NCI-H2171 treated with DMSO at 0.1 percent for 48 hours (cell line): Measurements from ENCODE around the gene CFAP91.

Experiments
- DNase-seq: peaks from one replicate; lab custom pipeline; 2025; lab: John Stamatoyannopoulos, UW

The CFAP91 gene

DNA sequence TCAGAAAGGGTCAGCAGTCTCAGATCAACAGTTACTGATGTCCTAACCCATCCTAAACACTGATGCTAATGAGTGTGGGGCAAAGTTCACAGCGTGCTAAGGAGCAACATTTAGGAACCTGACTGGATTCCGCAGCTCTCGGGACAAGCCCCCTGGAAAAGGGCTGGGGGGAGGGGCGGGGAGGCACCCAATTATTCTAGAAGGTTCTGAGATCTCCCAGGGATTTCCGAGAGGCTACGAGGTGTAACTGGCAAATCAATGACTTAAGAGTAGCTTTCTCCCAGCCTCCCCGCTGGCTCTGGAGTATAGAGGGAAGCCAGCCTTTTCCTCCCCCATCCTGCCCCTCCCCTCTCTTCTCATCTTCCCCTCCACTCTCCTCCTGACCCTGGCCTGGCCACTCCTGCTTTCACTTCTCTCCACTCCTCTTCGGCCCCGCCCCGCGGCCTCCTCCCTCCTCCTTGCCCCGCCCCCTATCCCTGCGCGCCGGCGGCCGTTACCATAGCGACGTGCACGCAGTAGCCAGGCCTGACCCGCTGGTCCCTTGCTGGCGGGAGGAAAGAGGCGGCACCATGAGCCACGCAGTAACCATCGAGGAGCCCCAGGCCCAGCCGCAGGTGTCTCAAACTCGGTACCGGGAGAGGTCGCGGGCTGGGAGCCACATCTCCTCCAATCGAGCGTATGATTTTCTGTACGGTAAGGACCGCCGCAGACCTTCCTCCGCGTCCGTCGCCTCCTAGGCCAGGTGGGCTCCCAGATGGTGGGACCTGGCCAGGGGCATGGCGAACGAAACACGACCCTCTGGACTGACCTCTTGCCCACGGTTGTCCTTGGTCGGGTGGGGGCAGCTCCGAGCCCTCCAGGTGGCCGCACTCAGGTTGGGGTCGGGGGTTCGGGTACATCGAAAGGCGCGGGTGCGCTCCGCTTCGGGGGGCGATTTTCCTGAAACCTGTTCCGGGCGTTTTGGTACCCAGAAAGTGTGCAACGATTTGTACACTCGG is at the start of gene CFAP91:
Gene CFAP91 (plus strand): TSS at position 493 of the 998 bp plus-strand sequence. CDS start 77 bp downstream, at position 570.
- DNase-seq = peak; percentile 91

DNA sequence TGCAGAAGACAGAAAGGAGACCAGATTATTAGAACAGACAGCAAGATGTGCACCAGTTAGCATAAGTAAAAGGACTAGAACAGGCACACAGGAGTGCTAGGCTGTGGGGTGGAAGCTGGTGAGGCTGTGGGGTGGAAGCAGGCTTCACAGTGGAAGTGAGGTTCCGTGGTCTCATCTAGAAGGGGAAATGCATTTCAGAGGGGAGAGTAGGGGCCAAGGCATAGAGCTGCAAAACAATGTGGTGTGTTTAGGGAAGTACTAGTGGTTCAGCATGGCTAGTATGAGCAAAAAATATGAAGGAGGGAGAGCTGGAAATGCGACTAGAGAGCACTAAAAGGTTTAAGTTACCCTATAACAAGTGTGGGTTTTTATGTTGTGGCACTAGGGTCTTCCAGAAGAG is 48.9 kb upstream of the CFAP91 start:
- DNase-seq = no peak

DNA sequence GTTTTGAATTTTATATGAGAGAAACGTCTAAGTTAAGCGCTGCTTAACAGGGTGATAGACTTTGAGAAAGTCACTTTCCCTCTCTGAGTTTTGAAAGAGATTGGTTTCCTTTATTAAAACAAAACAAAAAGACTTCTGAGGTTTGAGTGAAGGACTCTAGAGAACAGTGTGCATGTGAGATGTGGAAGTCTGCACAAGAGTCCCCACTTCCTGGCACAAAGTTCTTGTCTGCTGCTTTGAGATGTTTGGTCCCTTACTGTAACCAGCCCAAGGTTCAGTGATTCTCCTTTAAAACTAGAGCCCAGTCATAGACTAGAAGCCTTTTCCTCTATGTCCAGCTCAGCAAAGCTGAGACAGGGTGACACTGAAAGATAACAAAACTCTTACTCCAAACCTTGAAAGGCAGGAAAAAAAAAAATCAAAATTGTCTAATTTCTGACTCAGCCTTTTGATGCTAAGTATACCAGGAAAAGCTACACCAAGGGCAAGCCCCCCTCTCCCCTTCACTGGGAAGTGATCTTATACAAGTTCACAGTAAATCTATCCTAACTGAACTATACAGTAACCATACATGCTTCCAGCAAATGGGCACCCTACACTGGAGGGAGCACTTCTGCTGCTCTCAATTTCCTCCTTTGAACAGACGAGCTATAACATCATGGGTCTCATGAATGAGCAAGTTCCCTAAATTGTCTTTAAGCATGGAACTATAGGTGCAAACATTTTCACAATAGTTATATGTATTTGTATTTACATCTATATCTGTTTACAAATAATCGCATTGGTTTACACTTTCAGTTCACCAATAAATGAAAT is 44.7 kb upstream of the CFAP91 start:
- DNase-seq = no peak

DNA sequence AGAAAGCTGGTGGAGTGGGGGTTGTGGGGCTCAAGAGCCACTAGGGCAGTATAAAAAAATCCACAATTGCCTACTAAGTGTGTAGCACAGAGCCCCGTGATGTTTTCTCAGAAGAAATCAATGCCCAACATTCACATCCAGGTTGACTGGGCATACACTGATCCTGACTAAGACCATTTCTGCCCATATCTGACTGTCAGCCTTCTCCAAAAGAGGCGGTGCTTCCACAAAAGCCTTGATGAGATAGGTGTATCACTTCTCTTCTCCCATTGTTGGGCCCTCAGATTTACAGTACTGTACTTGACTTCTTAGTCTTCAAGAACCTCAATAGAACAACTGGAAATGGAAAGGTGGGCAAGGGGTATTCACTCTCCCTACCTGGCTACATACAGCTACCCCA is 43.8 kb upstream of the CFAP91 start:
- DNase-seq = no peak

DNA sequence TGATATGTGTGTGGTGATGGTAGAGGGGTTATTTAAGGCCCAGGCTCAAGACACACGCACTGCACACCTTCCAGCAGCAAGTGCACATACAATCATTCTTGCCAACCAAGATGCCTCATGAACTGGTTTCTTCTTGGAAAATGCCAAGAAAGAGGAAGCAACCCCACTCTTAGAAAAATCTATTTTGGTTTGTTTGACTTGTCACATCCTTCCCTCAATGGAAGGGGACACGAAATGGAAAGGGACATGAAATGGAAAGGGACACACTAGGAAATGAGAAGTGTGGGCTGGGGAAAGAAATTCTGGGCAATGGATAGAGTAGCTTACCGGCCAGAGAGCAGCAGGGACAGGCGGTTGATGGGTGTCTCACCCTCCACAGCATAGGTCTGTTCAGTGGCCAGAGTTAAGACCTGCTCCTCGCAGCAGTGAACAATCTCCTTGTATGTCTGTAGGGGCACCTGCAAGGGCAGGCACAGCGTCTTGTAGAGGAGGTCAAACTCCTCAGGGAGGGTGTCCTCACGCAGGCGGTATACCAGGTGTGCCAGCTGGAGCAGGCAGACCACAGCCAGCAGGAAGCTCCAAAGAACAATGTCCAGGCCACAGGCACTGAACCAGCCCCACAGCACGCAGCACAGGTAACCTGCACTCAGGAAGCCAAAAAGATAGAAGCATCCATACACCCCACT is 43.1 kb upstream of the CFAP91 start:
- DNase-seq = no peak

DNA sequence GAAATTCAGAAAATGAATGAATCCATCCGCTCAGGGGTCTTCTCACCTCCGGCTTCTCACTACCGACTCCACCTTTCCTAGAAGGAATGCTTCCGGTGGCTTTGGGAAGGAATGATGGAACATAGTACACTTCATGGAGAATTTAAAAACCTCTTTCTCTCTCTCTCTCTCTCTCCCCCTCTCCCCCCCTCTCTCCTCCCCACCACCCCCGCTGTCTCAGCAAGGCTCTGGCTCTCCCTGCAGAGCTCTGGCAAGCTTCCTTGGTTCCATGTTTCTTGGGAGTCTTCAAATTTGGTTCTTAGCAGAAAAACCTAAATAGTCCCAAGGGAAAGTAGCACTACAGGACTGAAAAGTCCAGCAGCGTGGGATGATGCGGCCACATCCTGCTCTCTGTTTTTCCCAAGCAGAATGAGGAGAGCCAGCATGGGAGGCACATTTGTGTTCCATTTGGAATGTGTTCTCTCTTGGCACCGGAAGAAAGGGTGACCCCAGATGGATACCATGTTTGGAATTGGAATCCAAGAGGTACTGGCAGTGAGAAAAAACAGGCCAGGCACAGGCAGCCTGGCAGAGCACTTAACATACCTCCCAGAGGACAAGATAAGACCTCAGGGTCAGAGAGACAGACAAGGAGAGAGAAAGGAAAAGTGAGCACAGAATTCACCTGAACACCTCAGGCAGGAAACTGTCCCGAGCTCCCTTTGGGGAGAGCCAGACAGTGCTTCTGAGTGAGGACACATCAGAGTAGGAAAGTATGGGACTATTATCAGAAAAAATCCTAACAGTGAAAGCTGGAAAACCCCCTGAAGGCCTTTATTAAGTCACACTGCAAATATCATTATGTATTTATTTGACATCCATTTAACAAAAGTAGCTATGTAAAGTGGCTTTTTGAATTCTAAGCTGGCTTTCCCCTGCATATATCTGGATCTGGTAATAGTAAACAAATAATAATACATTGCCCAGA is 42.1 kb upstream of the CFAP91 start, which contains the start of gene POPDC2:
Gene POPDC2 (minus strand): TSS at position 116 of the 967 bp plus-strand sequence. CDS start 166 bp downstream, outside the sequence.
- DNase-seq = no peak

DNA sequence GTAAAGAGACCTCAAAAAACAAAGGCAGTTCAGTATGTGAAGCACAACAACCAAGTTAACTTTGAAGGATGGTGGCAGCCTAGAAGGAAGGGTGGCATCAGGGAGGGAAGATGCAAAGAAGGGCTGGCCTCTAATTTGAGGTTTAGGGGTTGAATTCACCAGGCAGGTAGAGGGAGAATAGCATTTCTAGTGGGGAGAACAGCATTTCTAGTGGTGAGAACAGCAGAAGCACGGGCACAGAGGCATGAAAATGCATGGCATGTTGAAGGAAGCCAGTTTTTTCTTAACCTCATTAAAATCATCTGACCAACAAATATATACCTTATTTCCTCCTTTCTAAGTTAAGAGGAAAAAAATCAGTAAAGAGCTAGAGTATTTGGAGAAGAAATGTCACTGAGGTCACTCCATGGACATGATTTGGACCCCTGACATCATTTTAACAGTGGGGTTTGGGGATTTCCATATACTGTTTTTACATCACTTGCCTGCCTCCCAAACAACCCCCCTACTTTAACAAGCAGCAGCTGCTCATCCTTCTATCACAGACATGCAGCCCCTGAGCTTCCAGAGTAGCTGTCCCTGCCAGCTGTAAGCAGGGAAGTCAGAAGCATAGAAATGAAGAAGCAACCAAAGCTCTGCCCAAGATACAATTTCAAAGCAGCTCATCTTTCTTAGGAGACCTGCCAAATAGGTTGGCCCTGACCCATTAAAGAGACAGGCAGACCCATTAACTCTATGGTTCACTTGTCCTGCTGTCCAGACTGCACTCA is 40.0 kb upstream of the CFAP91 start:
- no peak for DNase-seq

DNA sequence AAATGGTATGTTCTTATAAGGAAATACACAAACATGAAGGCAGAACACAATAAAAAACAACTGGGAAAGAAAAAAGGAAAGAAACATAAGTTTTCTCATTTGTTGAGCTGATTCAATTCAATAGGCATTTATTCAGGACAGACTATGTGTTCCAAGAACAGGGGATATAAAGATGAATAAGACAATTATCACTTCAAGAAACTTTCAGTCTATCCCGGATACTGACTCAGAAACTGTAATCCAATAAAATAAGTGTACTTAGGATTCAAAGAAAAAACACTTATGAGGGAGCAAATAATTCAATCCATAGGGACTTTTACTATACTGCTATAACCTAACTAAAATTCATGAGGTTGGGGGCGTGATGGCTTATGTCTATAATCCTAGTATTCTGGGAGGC is 38.9 kb upstream of the CFAP91 start:
- DNase-seq = no peak

DNA sequence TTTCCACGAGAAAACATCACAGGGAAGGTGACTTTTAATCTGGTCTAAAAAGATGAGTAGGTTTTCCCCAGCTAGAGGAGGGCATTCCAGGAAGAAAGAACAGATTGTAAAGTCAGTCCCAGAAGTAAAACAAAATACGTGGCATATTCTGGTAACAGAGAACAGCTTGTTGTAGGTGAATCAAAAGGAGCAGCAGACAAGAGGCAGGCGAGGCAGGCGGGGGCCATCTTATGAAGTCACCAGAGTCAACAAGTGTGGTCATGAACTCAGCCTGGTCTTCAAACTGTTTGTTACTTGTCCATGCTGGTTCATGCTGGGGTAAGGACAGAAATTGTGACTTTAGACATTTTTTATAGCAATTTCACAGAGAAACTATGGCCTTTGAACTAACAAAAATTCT is 38.5 kb upstream of the CFAP91 start:
- DNase-seq = no peak

DNA sequence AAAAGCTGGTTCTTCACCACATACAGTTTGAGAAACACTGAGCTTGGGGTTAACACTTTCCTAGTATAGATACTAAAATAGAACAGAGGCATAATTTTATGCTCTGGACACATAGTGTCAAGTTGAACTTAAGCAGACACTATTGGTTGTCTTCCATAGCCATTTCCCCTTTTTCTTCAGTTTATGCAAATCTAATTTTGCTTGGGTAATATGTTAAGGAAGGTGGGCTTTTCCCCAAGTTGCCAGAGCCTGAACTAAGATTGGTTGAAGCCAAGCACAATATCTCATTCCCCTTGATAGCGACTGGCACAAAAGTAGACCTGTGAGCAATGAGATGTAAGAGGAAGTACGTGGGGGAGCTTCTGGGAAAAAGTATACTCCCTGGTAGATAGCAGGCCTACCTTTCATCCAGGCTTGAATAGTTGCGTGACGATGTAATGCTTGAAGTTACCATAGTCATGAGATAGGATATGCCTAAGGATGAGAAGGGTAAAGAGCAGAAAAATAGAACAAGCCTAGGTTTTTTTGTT is 37.9 kb upstream of the CFAP91 start:
- DNase-seq = no peak

DNA sequence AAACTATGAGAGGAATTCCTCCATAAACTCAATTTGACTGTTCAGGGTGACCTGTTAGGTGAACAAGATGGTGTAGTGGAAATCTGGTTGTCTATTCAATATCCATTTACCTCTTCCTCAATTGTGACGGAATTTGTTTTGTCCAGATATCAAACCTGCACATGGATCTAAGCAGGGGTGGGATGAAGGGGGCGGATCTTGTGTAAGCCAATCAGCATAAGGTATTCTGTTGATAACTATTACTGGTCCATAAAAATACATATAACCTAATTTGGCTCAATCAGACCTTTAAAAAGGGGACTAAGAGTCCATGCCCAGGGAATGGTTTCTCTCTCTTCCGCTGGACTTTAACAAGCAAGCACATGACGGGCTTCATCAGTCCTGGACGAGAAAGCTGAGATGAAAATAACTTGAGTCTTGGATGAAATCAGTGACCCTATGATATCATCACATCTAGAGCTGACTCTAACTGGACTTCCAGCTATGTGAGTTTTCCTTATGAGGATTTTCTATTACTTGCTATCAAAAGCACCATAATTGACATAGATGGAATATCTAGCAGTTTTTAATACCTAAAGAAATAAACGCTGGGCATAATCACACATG is 36.8 kb upstream of the CFAP91 start:
- no peak for DNase-seq

DNA sequence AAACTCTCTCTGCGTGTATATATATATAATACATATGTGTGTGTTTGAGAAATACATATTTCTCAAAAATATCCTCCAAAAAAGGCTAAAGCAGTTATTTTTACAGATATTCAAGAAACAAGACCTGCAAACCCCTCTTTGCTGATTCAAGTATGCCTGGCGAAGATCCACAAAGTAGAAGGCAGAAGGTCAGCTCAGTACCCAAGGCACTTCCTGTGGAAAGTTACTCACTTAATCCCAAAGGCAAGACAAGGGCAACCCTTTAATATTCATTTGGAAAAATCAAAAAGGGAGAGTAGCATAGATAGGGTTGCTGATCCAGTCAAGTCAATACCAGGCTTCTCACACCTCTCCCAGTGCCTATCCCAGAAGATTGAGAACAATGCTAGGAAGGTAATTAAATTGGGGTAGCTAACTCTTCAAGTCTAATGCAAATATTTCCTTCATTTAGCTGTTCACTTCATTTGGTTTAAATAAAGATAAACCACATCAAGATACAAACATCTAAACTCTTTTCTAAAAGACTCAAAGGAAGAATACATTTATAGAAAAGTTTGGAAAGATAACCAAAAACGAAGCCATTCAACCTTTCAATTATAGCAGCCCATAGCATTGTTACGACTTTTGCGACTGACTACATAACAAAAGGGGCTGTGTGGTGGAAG is 32.8 kb upstream of the CFAP91 start:
- no peak for DNase-seq

DNA sequence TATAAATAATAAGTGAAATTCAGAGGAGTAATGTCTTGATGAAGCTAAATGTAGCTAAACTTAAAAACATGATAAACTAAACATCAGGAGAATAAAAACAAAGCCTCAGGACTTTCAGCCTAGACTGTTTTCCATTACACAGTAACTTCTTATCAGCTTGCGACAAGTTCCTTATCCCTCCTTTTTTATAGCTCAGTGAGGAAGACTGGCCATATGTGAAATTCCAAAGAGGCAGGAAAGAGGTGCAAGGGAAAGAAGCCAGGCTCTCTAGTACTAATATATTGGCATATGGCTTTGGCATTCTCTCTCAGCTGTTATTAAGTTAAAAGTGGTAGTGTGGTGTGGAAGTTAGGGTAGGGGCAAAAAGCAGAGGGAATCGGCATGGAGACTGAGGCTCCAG is 30.0 kb upstream of the CFAP91 start:
- DNase-seq = no peak

DNA sequence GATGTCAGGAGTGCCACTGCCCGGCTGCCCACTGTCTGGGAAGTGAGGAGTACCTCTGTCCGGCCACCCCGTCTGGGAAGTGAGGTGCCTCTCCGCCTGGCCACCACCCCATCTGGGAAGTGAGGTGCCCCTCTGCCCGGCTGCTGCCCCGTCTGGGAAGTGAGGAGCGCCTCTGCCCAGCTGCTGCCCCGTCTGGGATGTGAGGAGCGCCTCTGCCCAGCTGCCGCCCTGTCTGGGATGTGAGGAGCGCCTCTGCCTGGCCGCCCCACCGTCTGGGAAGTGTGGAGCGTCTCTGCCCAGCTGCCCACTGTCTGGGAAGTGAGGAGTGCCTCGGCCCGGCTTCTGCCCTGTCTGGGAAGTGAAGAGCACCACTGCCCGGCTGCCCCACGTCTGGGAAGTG is 28.9 kb upstream of the CFAP91 start:
- DNase-seq = no peak

DNA sequence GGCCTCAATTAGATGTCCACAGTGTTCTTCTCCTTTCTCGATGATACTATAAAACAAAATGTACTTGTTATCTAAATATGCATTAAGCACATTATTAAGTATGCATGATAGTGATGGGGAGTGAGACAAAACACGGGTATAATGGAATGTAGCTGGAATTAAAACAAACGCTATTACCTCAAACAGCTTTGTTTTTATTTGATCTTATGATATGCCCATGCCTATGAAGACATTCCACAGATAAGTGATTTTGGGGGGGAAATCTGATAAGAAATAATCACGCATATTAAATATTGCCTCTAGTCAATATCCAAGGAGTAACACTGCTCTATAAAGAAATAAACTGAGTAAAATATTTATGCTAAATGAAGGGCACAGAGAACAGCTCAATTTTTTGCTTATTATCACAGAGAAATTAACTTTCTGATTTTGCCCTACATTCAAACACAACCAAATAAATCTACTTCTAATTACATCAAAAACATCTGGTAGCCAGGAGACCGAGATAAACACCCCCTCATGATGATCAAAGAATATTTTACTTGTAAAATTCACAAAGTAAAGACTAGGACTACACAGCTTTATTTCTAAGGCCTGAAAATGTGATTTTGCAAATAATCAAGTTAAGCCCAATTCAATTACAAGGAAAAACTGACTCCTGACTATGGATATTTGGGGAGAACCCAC is 27.5 kb upstream of the CFAP91 start:
- no peak for DNase-seq

DNA sequence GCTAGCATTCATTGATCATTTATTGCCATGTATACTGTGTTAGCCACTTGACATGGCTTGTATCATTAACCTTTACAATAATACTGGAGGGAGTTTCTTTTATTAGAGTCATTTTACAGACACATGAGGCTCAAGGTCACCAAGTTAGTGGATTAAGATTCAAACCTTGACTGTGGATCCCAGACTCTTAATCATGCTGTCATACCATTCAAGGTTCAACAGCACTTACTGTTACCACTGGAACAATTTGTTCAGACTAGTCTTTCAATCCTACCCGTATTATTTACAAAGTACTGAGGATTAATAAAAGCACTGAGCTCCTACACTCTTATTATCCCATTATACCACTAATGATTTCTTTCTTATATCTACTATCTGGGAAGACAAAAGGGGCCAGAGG is 26.8 kb upstream of the CFAP91 start:
- DNase-seq = no peak

DNA sequence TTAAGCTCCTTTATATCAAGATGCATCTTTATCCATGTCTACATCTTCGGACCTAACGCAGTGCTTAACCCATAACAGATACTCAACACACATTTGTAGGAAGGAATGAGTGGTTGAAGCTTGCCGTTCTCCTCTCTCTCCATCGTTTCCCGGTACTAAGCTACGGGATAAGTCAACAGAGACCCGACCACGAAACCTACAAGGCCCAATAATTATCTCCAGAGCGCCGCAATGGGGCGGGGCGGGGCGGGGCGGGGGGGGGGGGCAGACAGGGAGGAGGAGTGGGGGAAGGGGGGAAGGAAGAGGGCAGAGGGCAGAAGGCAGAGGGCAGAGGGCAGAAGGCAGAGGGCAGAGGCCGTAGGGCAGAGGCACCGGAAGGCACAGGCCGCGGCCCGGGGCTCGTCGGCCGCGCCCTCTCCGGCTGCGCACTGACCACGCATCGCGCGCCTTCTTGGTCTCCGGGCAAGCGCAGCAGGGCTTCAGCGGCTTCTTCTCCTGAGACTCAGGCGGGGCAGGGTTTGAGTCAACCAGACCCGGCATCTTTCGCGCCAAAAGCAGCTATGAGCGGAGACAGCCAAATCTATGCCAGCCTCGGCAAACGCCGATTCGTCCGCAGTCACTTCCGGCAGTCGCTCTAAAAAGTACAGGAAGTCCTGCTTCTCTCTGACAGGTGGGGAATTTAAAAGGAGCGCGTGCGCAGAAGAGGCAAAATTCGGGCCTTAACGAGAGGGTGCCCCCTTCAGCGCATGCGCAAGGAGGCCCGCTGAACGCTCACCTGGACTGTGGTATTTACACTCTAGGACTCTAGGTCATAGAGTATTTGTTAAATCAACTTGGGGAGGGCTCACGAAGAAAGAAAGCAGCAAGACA is 25.8 kb upstream of the CFAP91 start, which contains the start of gene COX17:
Gene COX17 (minus strand): TSS at position 636 of the 870 bp plus-strand sequence. CDS start 96 bp downstream, at position 540.
- peak; percentile 99 for DNase-seq
